Mucosa of descending colon (tissue), 3 donors: ENCODE measurements around the gene CFAP57. TPM values are rescaled to one million over a fixed set of nuclear protein-coding genes. Genes with fewer than 3 reads are reported as not detected.
A peak's percentile ranks its signal among the peaks of the same experiment; 100 is the strongest.

Source experiments
- ATAC-seq: fragments of 200-7000 bp; cut with Tn5 transposase; one replicate; pipeline ENCODE4 v1.9.1; 2020; ENCODE audit warnings: mild to moderate bottlenecking, moderate library complexity
- DNase-seq, 3 donors: peaks; one replicate each; pipeline ENCODE4 v3.0.0-alpha.2; 2020
- H3K36me3 ChIP-seq: fragments of 200-600 bp; one replicate; pipeline ENCODE4 v1.8.0; 2021; ENCODE audit warnings: low read depth, mild to moderate bottlenecking
- H3K4me1 ChIP-seq: fragments of 200-600 bp; one replicate; pipeline ENCODE4 v1.8.0; 2021; ENCODE audit warnings: low read depth, mild to moderate bottlenecking
- H3K4me3 ChIP-seq: fragments of 200-600 bp; one replicate; pipeline ENCODE4 v1.8.0; 2021; ENCODE audit warnings: mild to moderate bottlenecking
- H3K9me3 ChIP-seq: fragments of 200-600 bp; one replicate; pipeline ENCODE4 v1.8.0; 2021; ENCODE audit warnings: mild to moderate bottlenecking
- intact Hi-C, 2 donors: fragments of 100-400 bp; cut with DNase I in 1 of 2; cut with micrococcal nuclease in 1 of 2; formaldehyde crosslinking; loops; one replicate each; pipeline versions ENCODE4 v1.11.0 to v1.11.1; 2022; cut with DNase I, micrococcal nuclease
- total RNA-seq, 3 donors: library from RNA; stranded (reverse); fragmentation: NEBNext Ultra II Directional in 2 of 3; extraction: Animal tissue kit (Norgen Biotek cat#: 25700) in 2 of 3; gene quantifications; one replicate each; pipeline versions ENCODE4 v1.2.1 to v1.2.4, GENCODE V29; 2021 to 2023
- TF ChIP-seq, protein P1 (sequence below): fragments of 200-600 bp; IDR thresholded peaks from one replicate; pipeline ENCODE4 v1.8.0; 2022; ENCODE audit warnings: antibody characterized with exemption, mild to moderate bottlenecking
- donor health status: DM: no; HTN: no; CAD: no; lungs with moderate emphysema.
- donor health status: DM: no; HTN: no; CAD: no.
- donor health status: DM: no; HTN: yes; CAD: no.

Gene CFAP57
- total RNA-seq, 3 donors from 2014 or later = 0.34 TPM; not detected in 2

DNA sequence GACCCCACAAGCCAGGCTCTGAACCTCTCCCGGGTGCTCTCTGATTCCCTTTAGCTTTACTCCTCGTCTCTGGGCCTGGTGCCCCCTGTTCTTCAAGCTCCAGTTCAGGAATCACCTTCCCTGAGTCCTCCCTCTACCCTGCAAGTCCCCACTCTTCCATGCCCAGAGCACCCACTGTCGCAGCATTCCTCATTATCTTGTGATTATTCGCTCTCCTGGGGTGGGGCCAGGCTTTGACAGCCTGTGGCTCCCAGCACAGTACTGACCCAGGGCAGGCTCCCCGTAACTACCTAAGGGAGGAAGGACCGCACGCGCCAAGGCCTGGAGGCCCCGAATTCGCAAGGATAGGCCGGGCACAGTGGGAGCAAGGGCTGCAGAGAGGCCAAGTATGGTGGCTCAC, 114.0 kb downstream of the CFAP57 start:
- no peaks in the 10 kb centered on the region for H3K9me3 ChIP-seq
- DNase-seq (peak; percentile 60 to 62 (median 62)), ATAC-seq (peak; percentile 2)
- H3K4me3 ChIP-seq = no peak overlapping the region
- no peaks in the 10 kb centered on the region for H3K36me3 ChIP-seq
- TF ChIP-seq, protein P1, sequence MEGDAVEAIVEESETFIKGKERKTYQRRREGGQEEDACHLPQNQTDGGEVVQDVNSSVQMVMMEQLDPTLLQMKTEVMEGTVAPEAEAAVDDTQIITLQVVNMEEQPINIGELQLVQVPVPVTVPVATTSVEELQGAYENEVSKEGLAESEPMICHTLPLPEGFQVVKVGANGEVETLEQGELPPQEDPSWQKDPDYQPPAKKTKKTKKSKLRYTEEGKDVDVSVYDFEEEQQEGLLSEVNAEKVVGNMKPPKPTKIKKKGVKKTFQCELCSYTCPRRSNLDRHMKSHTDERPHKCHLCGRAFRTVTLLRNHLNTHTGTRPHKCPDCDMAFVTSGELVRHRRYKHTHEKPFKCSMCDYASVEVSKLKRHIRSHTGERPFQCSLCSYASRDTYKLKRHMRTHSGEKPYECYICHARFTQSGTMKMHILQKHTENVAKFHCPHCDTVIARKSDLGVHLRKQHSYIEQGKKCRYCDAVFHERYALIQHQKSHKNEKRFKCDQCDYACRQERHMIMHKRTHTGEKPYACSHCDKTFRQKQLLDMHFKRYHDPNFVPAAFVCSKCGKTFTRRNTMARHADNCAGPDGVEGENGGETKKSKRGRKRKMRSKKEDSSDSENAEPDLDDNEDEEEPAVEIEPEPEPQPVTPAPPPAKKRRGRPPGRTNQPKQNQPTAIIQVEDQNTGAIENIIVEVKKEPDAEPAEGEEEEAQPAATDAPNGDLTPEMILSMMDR = no peak
- H3K4me1 ChIP-seq = peaks cover 7% of the 10 kb centered on the region
- intact Hi-C loops = no loop called here

DNA sequence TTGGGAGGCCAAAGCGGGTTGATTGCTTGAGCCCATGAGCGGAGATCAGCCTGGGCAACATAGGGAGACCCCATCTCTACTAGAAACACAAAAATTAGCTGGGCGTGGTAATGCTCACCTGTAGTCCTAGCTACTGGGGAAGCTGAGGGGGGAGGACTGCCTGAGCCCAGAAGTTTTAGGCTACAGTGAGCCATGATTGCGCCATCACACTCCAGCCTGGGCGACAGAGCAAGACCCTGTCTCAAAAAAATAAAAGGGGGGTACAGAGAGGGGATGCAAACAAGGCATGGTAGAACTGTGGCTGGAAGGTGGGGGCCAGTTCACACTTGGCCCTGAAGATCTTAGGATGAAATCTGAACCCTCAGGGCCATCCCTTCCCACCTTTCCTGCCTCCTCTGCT, 114.4 kb downstream of the CFAP57 start:
- H3K36me3 ChIP-seq = no peaks in the 10 kb centered on the region
- DNase-seq (peak in 1 of 3 donors; percentile 25), ATAC-seq (no peak)
- no peaks in the 10 kb centered on the region for H3K9me3 ChIP-seq
- intact Hi-C loops = no loop called here
- peaks cover 7% of the 10 kb centered on the region for H3K4me1 ChIP-seq
- no peak overlapping the region for H3K4me3 ChIP-seq
- TF ChIP-seq, protein P1 = no peak

DNA sequence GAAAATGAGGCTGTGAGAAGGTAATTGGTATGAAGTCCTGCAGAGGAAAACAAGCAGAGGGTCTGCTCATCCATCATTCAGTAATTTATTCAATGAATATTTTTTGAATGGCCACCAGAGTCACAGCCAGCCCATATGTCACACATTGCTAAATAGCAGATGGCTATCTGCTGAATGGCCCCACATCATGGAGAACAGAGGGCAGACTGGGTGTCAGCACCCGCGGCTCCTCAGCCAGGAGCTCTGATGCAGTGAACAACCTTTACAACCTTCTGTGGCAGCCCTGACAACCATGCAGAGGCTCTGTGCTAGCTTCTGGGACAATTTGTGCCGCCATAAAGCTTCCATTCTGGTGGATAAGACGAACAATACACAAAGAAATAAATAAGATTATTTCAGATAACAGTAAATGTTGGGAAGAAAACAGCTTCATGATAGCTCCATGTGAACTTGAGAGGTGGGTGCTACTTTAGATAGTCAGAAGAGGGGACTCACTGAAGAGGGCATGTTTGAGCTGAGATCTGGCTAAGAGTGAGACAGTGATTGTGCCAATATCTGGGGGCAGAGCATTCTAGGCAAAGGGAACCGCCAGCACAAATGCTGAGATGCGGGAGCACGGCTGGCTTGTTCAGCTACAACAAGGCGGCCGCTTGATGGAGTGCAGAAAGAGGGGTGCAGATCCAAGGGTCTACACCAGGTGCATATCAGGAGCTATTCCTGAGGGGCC, 116.1 kb downstream of the CFAP57 start:
- TF ChIP-seq, protein P1 = no peak
- no peaks in the 10 kb centered on the region for H3K9me3 ChIP-seq
- no peak for ATAC-seq

DNA sequence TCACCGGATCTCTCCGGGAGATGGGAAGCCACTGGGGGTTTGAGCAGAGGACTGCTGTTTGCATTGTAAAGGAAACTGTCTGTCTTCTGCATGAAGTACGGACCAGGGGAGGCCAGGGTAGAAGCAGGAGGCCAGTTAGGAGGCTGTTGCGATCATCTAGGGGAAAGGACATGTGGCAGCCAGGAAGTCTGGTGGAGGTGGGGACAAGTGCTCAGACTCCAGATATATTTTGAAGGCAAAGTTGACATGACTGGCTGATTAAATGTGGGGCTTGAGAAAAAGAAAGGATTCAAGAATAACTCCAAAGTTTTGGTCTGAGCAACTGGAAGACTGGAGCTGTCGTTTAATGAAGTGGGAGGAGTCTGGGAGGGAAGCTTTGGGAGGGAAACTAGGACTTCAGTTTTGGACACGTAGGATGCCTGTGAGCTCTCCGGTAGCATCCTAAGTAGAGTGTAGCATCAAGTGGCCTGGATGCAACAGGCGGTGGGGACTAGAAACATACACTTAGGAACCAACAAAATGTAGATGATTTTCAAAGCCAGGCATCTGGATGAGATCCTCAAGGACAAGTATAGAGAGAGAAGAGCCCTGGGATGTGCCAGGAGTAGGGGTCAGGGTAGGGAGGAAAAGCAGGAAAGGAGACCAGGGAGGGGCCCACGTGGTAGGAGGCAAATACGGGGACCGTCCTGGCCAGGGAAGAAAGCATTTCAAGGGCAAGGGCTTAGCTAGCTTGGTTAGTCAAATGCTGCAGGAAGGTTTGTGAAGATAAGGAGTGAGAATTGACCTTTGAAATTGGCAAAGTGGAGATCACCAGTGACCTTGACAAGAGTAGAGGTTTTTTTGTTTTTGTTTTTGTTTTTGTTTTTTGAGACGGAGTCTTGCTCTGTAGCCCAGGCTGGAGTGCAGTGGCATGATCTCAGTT, 116.9 kb downstream of the CFAP57 start:
- no peak for ATAC-seq
- DNase-seq = peak in 2 of 3 donors; percentile 21 to 28
- Histone ChIP-seq H3K9me3 (no peaks in the 10 kb centered on the region), H3K36me3 (no peaks in the 10 kb centered on the region), H3K4me3 (no peak overlapping the region), H3K4me1 (peaks cover 24% of the 10 kb centered on the region)
- TF ChIP-seq, protein P1 = no peak
- intact Hi-C loops = no loop called here

More for the DNA sequence above, 116.1 kb downstream of the CFAP57 start:
- H3K36me3 ChIP-seq = no peaks in the 10 kb centered on the region
- DNase-seq = peak in 1 of 3 donors; percentile 27
- peaks cover 15% of the 10 kb centered on the region for H3K4me1 ChIP-seq
- intact Hi-C loops = no loop called here
- H3K4me3 ChIP-seq = no peak overlapping the region

GRCh38 chr1:43292216-43292615, 120.1 kb downstream of the CFAP57 start:
- ATAC-seq = no peak
- Histone ChIP-seq H3K9me3 (no peaks in the 10 kb centered on the region), H3K4me1 (peaks cover 32% of the 10 kb centered on the region), H3K36me3 (no peaks in the 10 kb centered on the region), H3K4me3 (no peak overlapping the region)
- no peak for DNase-seq
- intact Hi-C loops = no loop called here
- TF ChIP-seq, protein P1 = no peak
